K562 (cell line): ENCODE results near the gene CLDN7. TPM values are rescaled to one million over a fixed set of nuclear protein-coding genes. Genes with fewer than 3 reads are reported as not detected.

ENCODE experiments used
- ARID1B ChIP-seq: fragments of 450-650 bp; IDR thresholded peaks from 2 replicates; pipeline ENCODE4 v1.6.1; 2016; ENCODE audit warnings: antibody characterized with exemption, mild to moderate bottlenecking, inconsistent platforms
- BRD4 ChIP-seq: fragments of 200-600 bp; sonication (generic); IDR thresholded peaks from 2 replicates; pipeline ENCODE4 v1.6.1; 2017; ENCODE audit warnings: inconsistent platforms
- ELK1 ChIP-seq: sonication (generic); formaldehyde crosslinking; IDR thresholded peaks from 2 replicates; pipeline ENCODE4 v1.8.1; 2022; ENCODE audit warnings: missing genetic modification reagents
- FOXM1 ChIP-seq, 2 experiments: fragments of 450-650 bp in 1 of 2; sonication (generic) in 1 of 2; formaldehyde crosslinking in 1 of 2; IDR thresholded peaks; 2 replicates each; pipeline versions ENCODE4 v1.6.1 to v1.9.0; 2017 to 2022; ENCODE audit warnings: low read depth in 2 of 2, mild to moderate bottlenecking in 2 of 2, missing genetic modification reagents in 1 of 2, moderate library complexity in 1 of 2
- GMEB1 ChIP-seq: fragments of 250-450 bp; sonication (Bioruptor Pico); IDR thresholded peaks from 2 replicates; pipeline ENCODE4 v1.4.0; 2020; ENCODE audit warnings: mild to moderate bottlenecking
- IRF2 ChIP-seq: sonication (generic); formaldehyde crosslinking; IDR thresholded peaks from 2 replicates; pipeline ENCODE4 v1.8.1; 2022; ENCODE audit warnings: mild to moderate bottlenecking, missing genetic modification reagents
- KAT2B ChIP-seq: IDR thresholded peaks from one replicate; pipeline ENCODE4 v1.6.1; 2012; ENCODE audit warnings: low read depth, mild to moderate bottlenecking, control low read depth, inconsistent platforms, low read length, moderate library complexity
- KAT7 ChIP-seq: sonication (generic); formaldehyde crosslinking; IDR thresholded peaks from 2 replicates; pipeline ENCODE4 v1.8.0; 2022; ENCODE audit warnings: missing genetic modification reagents, mild to moderate bottlenecking, borderline replicate concordance
- KAT8 ChIP-seq: fragments of 450-650 bp; IDR thresholded peaks from 2 replicates; pipeline ENCODE4 v1.6.1; 2016; ENCODE audit warnings: low read depth, mild to moderate bottlenecking
- KDM4B ChIP-seq, 2 experiments: fragments of 450-650 bp in 1 of 2; sonication (generic) in 1 of 2; IDR thresholded peaks; 2 replicates each; pipeline ENCODE4 v1.6.1; 2016 to 2017; ENCODE audit warnings: borderline replicate concordance in 2 of 2, antibody characterized with exemption in 1 of 2, low read depth in 1 of 2, mild to moderate bottlenecking in 1 of 2
- L3MBTL2 ChIP-seq: fragments of 450-650 bp; IDR thresholded peaks from 2 replicates; pipeline ENCODE4 v1.6.1; 2016; ENCODE audit warnings: mild to moderate bottlenecking, moderate library complexity
- PCBP1 ChIP-seq: fragments of 200-400 bp; formaldehyde crosslinking; IDR thresholded peaks from 2 replicates; pipeline ENCODE4 v1.6.1; 2018; ENCODE audit warnings: mild to moderate bottlenecking, low read depth, low read length; ENCODE audit not compliant: poor library complexity, severe bottlenecking
- POLR2G ChIP-seq: fragments of 200-400 bp; formaldehyde crosslinking; IDR thresholded peaks from 2 replicates; pipeline ENCODE4 v1.6.1; 2017; ENCODE audit warnings: low read depth, mild to moderate bottlenecking, antibody characterized with exemption, low read length, moderate library complexity
- TAF7 ChIP-seq: fragments of 450-650 bp; IDR thresholded peaks from 2 replicates; pipeline ENCODE4 v1.6.1; 2016; ENCODE audit warnings: missing genetic modification characterization, missing compliant biosample characterization
- THRB ChIP-seq: fragments of 450-650 bp; formaldehyde crosslinking; conservative IDR thresholded peaks from 2 replicates; pipeline ENCODE4 v1.4.0; 2022; ENCODE audit warnings: mild to moderate bottlenecking, missing genetic modification characterization
- ZBTB1 ChIP-seq: sonication (generic); formaldehyde crosslinking; IDR thresholded peaks from 2 replicates; pipeline ENCODE4 v1.8.1; 2023; ENCODE audit warnings: missing genetic modification reagents, low read depth, mild to moderate bottlenecking, borderline replicate concordance
- ZNF551 ChIP-seq: fragments of 250-450 bp; sonication (Bioruptor Pico); IDR thresholded peaks from 2 replicates; pipeline ENCODE4 v1.5.0; 2021; ENCODE audit warnings: mild to moderate bottlenecking, moderate library complexity
- ZNF655 ChIP-seq: fragments of 250-450 bp; sonication (Bioruptor Pico); IDR thresholded peaks from 2 replicates; pipeline ENCODE4 v1.5.0; 2021
- ZNF740 ChIP-seq, 3 experiments: fragments of 200-800 bp in 1 of 3; sonication (Bioruptor generic) in 1 of 3; sonication (generic) in 1 of 3; formaldehyde crosslinking in 1 of 3; IDR thresholded peaks; 2 replicates each; pipeline versions ENCODE4 v1.6.1 to v1.8.0; 2016 to 2022; ENCODE audit warnings: mild to moderate bottlenecking in 2 of 3, missing compliant biosample characterization in 2 of 3, missing genetic modification characterization in 2 of 3, missing genetic modification reagents in 1 of 3
- polyA plus RNA-seq, 8 experiments: library from polyadenylated mRNA; depleted of rRNA in 4 of 8; stranded (reverse) in 5 of 8; unstranded in 3 of 8; fragments of >200 nt; fragmentation: Nextera tagmentation in 2 of 8; fragmentation: Illumina TruSeq in 1 of 8; extraction: Ambion mirVana in 2 of 8; extraction: Trizol in 1 of 8; gene quantifications; 2 replicates each; pipeline versions ENCODE4 v1.2.1 to v1.2.3, GENCODE V29; 2011 to 2014; ENCODE audit warnings: inconsistent platforms in 1 of 8, missing spikeins in 1 of 8
- total RNA-seq, 7 experiments: library from RNA; depleted of rRNA in 6 of 7; stranded (reverse); fragments of >200 nt in 6 of 7; fragmentation: Illumina TruSeq in 2 of 7; extraction: Trizol in 2 of 7; gene quantifications; 2 replicates each; pipeline versions ENCODE4 v1.2.1 to v1.2.3, GENCODE V29; 2011 to 2021; ENCODE audit warnings: low replicate concordance in 1 of 7

The CLDN7 gene
- total and polyA plus RNA-seq, 9 of the 15 experiments (the other 6 are each of a cell fraction or from before 2014, with no cell fraction given) = 2.2 to 14.5 (median 7.6) TPM

GRCh38 chr17:7307686-7308624, 45.7 kb upstream of the CLDN7 start (continued):
- TF ChIP-seq GMEB1 (CRISPR knock-in tag) = 0 out of 2 replicates have a peak, but pooled peaks have one; percentile 37
- no peak for TF ChIP-seq KDM4B (IDR thresholded peaks at IDR 0.05; ENCODE audit: borderline replicate concordance in 2 of 2, low read depth in 1 of 2)
- TF ChIP-seq ZNF740 (CRISPR knock-in tag; IDR thresholded peaks at IDR 0.05) = peak; percentile 91
- TF ChIP-seq ZNF740 (tag; IDR thresholded peaks at IDR 0.05) = peak in 1 of 2 experiments; percentile 76; a peak in 2 of 4 replicates
- TF ChIP-seq KAT7 = peak; percentile 65; the same call in 1 of the 2 replicates
- no peak; the same call in 1 of the 2 replicates for TF ChIP-seq L3MBTL2
- no peak for TF ChIP-seq ELK1 (CRISPR knock-in tag)
- TF ChIP-seq ARID1B = no peak
- peak; percentile 56 for TF ChIP-seq PCBP1
- TF ChIP-seq TAF7 = no peak
- TF ChIP-seq KAT2B = no peak
- no peak for TF ChIP-seq ZBTB1
- no peak for TF ChIP-seq ZNF551 (CRISPR knock-in tag)
- TF ChIP-seq POLR2G = peak; percentile 70
- TF ChIP-seq THRB (CRISPR knock-in tag) = no peak
- peak; percentile 64; the same call in 1 of the 2 replicates for TF ChIP-seq BRD4
- no peak for TF ChIP-seq IRF2 (CRISPR knock-in tag)
- no peak for TF ChIP-seq KAT8
- TF ChIP-seq FOXM1 (IDR thresholded peaks at IDR 0.05; ENCODE audit: low read depth) = no peak
- 0 out of 2 replicates have a peak, but pooled peaks have one; percentile 60 for TF ChIP-seq FOXM1 (CRISPR knock-in tag; IDR thresholded peaks at IDR 0.05; ENCODE audit: low read depth)
- TF ChIP-seq ZNF655 = no peak
